Prostate gland (tissue), 2 donors: ENCODE data around the gene DISP2. TPM values are rescaled to one million over a fixed set of nuclear protein-coding genes. Genes with fewer than 3 reads are reported as not detected.

ENCODE experiments used
- DNase-seq: peaks from one replicate; pipeline ENCODE4 v3.0.0-alpha.2; 2019; ENCODE audit warnings: low spot score
- H3K27ac ChIP-seq, 2 donors: fragments of 200-600 bp; sonication (generic); 2 replicates each; pipeline ENCODE4 v1.5.1; 2017 to 2019
- H3K27me3 ChIP-seq: fragments of 200-600 bp; sonication (generic); replicated peaks from 2 replicates; pipeline ENCODE4 v1.5.1; 2019; ENCODE audit not compliant: insufficient read depth
- H3K36me3 ChIP-seq, 2 donors: fragments of 200-600 bp; sonication (generic); 1 replicate in 1 of 2; 2 replicates in 1 of 2; pipeline versions ENCODE4 v1.5.1 to v1.8.1; 2017 to 2019
- H3K4me1 ChIP-seq: fragments of 200-600 bp; sonication (generic); replicated peaks from 2 replicates; pipeline ENCODE4 v1.5.1; 2019
- H3K4me3 ChIP-seq, 2 donors: fragments of 200-600 bp; sonication (generic); 2 replicates each; pipeline ENCODE4 v1.5.1; 2017 to 2019
- H3K9me3 ChIP-seq: fragments of 200-600 bp; sonication (generic); 2 replicates; pipeline ENCODE4 v1.5.1; 2017
- CTCF ChIP-seq, 4 experiments: fragments of 200-600 bp in 2 of 4; fragments of 450-650 bp in 2 of 4; sonication (generic) in 2 of 4; IDR thresholded peaks; 1 replicate in 3 of 4; 2 replicates in 1 of 4; pipeline ENCODE4 v1.5.1; 2016 to 2019; ENCODE audit warnings: antibody characterized with exemption in 4 of 4, mild to moderate bottlenecking in 2 of 4, moderate library complexity in 2 of 4
- POLR2A ChIP-seq: fragments of 450-650 bp; IDR thresholded peaks from one replicate; pipeline ENCODE4 v1.6.1; 2016; ENCODE audit warnings: antibody characterized with exemption, mild to moderate bottlenecking
- POLR2AphosphoS5 ChIP-seq: sonication (generic); formaldehyde crosslinking; IDR thresholded peaks from one replicate; pipeline ENCODE4 v1.6.1; 2017; ENCODE audit warnings: antibody characterized with exemption
- WGBS: methylation state at CpG from one replicate; pipeline ENCODE4 v1.1.5; 2018; 5-methylcytosine and 5-hydroxymethylcytosine counted together
- intact Hi-C: fragments of 100-400 bp; cut with DNase I; formaldehyde crosslinking; loops from one replicate; pipeline ENCODE4 v1.14.2; 2022
- total RNA-seq, 2 donors: library from RNA; depleted of rRNA; stranded (reverse); fragments of >200 nt; gene quantifications; one replicate each; pipeline ENCODE4 v1.1.0, GENCODE V29; 2016

DISP2 gene
- total RNA-seq, 2 donors from 2014 or later, result 0.27 to 1.6 TPM

- WGBS, result 71% methylated on average over 10 of the region's 10 CpGs
- no peak overlapping the region for H3K4me3 ChIP-seq
- no peak for DNase-seq
- H3K36me3 ChIP-seq, result no peaks in the 10 kb centered on the region
- H3K27me3 ChIP-seq, result no peaks in the 10 kb centered on the region
- TF ChIP-seq POLR2AphosphoS5 (no peak), CTCF (IDR thresholded peaks at IDR 0.05) (no peak), POLR2A (no peak)
- no peaks in the 10 kb centered on the region for H3K9me3 ChIP-seq
- H3K27ac ChIP-seq, result no peak overlapping the region
- intact Hi-C loops, result no loop called here
- peaks cover 8% of the 10 kb centered on the region for H3K4me1 ChIP-seq
Measured at GRCh38 chr15:40345225-40345866, 12.7 kb upstream of the DISP2 start.

GRCh38 chr15:40345867-40346578, 12.0 kb upstream of the DISP2 start:
- Histone ChIP-seq H3K27ac (no peak overlapping the region), H3K4me1 (peaks cover 3% of the 10 kb centered on the region), H3K27me3 (no peaks in the 10 kb centered on the region), H3K36me3 (no peaks in the 10 kb centered on the region), H3K4me3 (no peak overlapping the region), H3K9me3 (no peaks in the 10 kb centered on the region)
- no peak for DNase-seq
- intact Hi-C loops, result no loop called here
- TF ChIP-seq POLR2AphosphoS5, result no peak
- WGBS, result 87% methylated on average over 6 of the region's 6 CpGs

- WGBS, result 78% methylated on average over 15 of the region's 15 CpGs
- Histone ChIP-seq H3K4me3 (no peak overlapping the region), H3K9me3 (no peaks in the 10 kb centered on the region), H3K4me1 (no peaks in the 10 kb centered on the region), H3K27me3 (no peaks in the 10 kb centered on the region), H3K27ac (no peak overlapping the region), H3K36me3 (no peaks in the 10 kb centered on the region)
- intact Hi-C loops, result no loop called here
- TF ChIP-seq CTCF (IDR thresholded peaks at IDR 0.05), result no peak
- no peak for TF ChIP-seq POLR2A
- no peak for TF ChIP-seq POLR2AphosphoS5
- DNase-seq, result no peak
Measured at GRCh38 chr15:40346579-40347558, 11.2 kb upstream of the DISP2 start.

- Histone ChIP-seq H3K27ac (no peak overlapping the region), H3K36me3 (no peaks in the 10 kb centered on the region), H3K4me1 (no peaks in the 10 kb centered on the region), H3K27me3 (no peaks in the 10 kb centered on the region), H3K9me3 (no peaks in the 10 kb centered on the region), H3K4me3 (no peak overlapping the region)
- no peak for DNase-seq
- TF ChIP-seq POLR2AphosphoS5 (no peak), CTCF (IDR thresholded peaks at IDR 0.05) (no peak), POLR2A (no peak)
- 86% methylated on average over 9 of the region's 11 CpGs for WGBS
- intact Hi-C loops, result no loop called here
Measured at GRCh38 chr15:40347559-40348473, 10.2 kb upstream of the DISP2 start.
